GM23248 (cell line): Measurements from ENCODE around the gene CPLANE1. TPM values are rescaled to one million over a fixed set of nuclear protein-coding genes. Genes with fewer than 3 reads are reported as not detected.

Experiments
- DNase-seq: peaks from one replicate; pipeline ENCODE4 v3.0.0-alpha.2; 2015
- H2AFZ ChIP-seq: fragments of 200-600 bp; sonication (generic); 2 replicates; pipeline ENCODE4 v1.6.1; 2016; ENCODE audit warnings: antibody characterized with exemption
- H3F3A ChIP-seq: fragments of 200-600 bp; sonication (generic); 2 replicates; pipeline ENCODE4 v1.6.1; 2016; ENCODE audit warnings: mild to moderate bottlenecking, antibody characterized with exemption, mixed run types; ENCODE audit not compliant: insufficient read depth
- H3K27ac ChIP-seq: fragments of 200-600 bp; sonication (generic); 2 replicates; pipeline ENCODE4 v1.5.1; 2016; ENCODE audit warnings: mild to moderate bottlenecking
- H3K27me3 ChIP-seq: fragments of 200-600 bp; sonication (generic); replicated peaks from 2 replicates; pipeline ENCODE4 v1.6.1; 2016; ENCODE audit warnings: mild to moderate bottlenecking; ENCODE audit not compliant: insufficient read depth
- H3K36me3 ChIP-seq: fragments of 200-600 bp; sonication (generic); 2 replicates; pipeline ENCODE4 v1.6.1; 2016; ENCODE audit warnings: low read depth, mild to moderate bottlenecking
- H3K4me1 ChIP-seq: fragments of 200-600 bp; sonication (generic); 2 replicates; pipeline ENCODE4 v1.6.1; 2016; ENCODE audit warnings: mild to moderate bottlenecking; ENCODE audit not compliant: insufficient read depth
- H3K4me2 ChIP-seq: fragments of 200-600 bp; sonication (generic); one replicate; pipeline ENCODE4 v1.6.1; 2016; ENCODE audit warnings: mild to moderate bottlenecking; ENCODE audit not compliant: unreplicated experiment
- H3K4me3 ChIP-seq: fragments of 200-600 bp; sonication (generic); 2 replicates; pipeline ENCODE4 v1.5.1; 2016; ENCODE audit warnings: mild to moderate bottlenecking
- H3K79me2 ChIP-seq: fragments of 200-600 bp; sonication (generic); 2 replicates; pipeline ENCODE4 v1.6.1; 2016; ENCODE audit warnings: mild to moderate bottlenecking; ENCODE audit not compliant: insufficient read depth
- H3K9ac ChIP-seq: fragments of 200-600 bp; sonication (generic); 2 replicates; pipeline ENCODE4 v1.6.1; 2016; ENCODE audit warnings: mild to moderate bottlenecking
- H3K9me2 ChIP-seq: fragments of 200-600 bp; sonication (generic); 2 replicates; pipeline ENCODE4 v1.6.1; 2016; ENCODE audit warnings: mixed run types, mild to moderate bottlenecking, moderate library complexity; ENCODE audit not compliant: insufficient read depth
- H3K9me3 ChIP-seq: fragments of 200-600 bp; sonication (generic); one replicate; pipeline ENCODE4 v1.6.1; 2017; ENCODE audit warnings: low read depth
- H4K20me1 ChIP-seq: fragments of 200-600 bp; sonication (generic); 2 replicates; pipeline ENCODE4 v1.6.0; 2016; ENCODE audit not compliant: insufficient read depth
- EZH2 ChIP-seq: fragments of 200-600 bp; sonication (generic); IDR thresholded peaks from 2 replicates; pipeline ENCODE4 v1.6.1; 2018; ENCODE audit warnings: antibody characterized with exemption, mild to moderate bottlenecking; ENCODE audit not compliant: insufficient read depth, poor library complexity, severe bottlenecking
- EZH2phosphoT487 ChIP-seq: fragments of 200-600 bp; sonication (generic); IDR thresholded peaks from 2 replicates; pipeline ENCODE4 v1.6.1; 2018; ENCODE audit warnings: antibody characterized with exemption, moderate library complexity, mild to moderate bottlenecking, low read depth; ENCODE audit not compliant: insufficient read depth
- WGBS, 2 experiments: methylation state at CpG; one replicate each; pipeline ENCODE4 v1.1.6; 2015 to 2017; ENCODE audit warnings: low lambda C conversion rate in 2 of 2, low coverage in 1 of 2; ENCODE audit errors: missing lambda C conversion rate in 2 of 2; 5-methylcytosine and 5-hydroxymethylcytosine counted together
- in situ Hi-C: fragments of 300-500 bp; cut with MboI; formaldehyde crosslinking; loops from 2 replicates; pipeline ENCODE4 v1.15.0; 2020
- polyA plus RNA-seq: library from polyadenylated mRNA; unstranded; fragments of >200 nt; fragmentation: Nextera tagmentation; extraction: Ambion mirVana; gene quantifications from 2 replicates; pipeline ENCODE4 v1.2.1, GENCODE V29; 2016
- total RNA-seq: library from RNA; depleted of rRNA; stranded (reverse); fragments of >200 nt; shearing (Covaris generic); gene quantifications from 2 replicates; pipeline ENCODE4 v1.2.3, GENCODE V29; 2014

The CPLANE1 gene
- total and polyA plus RNA-seq, 2 experiments from 2014 or later = 7.5 to 24.6 TPM

DNA sequence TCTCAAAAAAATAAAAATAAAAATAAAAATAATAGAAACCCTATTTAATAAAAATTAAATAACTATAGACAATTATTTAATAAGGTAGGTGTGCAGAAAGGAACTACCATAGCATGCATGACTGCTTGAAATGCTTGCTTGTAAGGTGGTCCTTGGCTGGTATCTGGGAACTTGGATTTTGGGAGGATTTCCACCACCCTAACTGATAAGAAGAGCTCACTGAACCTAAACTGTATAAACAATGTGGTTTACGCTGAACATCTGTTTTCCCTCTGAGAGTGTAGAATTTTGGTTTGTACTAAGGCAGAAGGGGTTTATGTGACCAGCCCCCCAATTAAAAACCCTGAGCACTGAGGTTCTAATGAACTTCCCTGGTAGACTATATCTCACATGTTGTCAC, 31.2 kb downstream of the CPLANE1 start:
- no peaks in the 10 kb centered on the region for H3F3A ChIP-seq
- no peak overlapping the region for H2AFZ ChIP-seq
- H3K9ac ChIP-seq = no peak overlapping the region
- no peaks in the 10 kb centered on the region for H3K79me2 ChIP-seq
- TF ChIP-seq EZH2phosphoT487 (no peak), EZH2 (no peak)
- 91 to 100% methylated on average over 1 of the region's 1 CpG for WGBS, 2 experiments
- H3K4me2 ChIP-seq = no peak overlapping the region
- H3K4me1 ChIP-seq = 0 out of 2 replicates have a peak, but pooled peaks cover 4% of the 10 kb centered on the region
- no peaks in the 10 kb centered on the region for H3K27me3 ChIP-seq
- H4K20me1 ChIP-seq = no peaks in the 10 kb centered on the region
- no peaks in the 10 kb centered on the region for H3K9me3 ChIP-seq
- H3K4me3 ChIP-seq = no peak overlapping the region
- H3K9me2 ChIP-seq = 0 out of 2 replicates have a peak, but pooled peaks cover 3% of the 10 kb centered on the region
- DNase-seq = no peak
- H3K27ac ChIP-seq = no peak overlapping the region
- in situ Hi-C loops = no loop called here
- H3K36me3 ChIP-seq = peaks cover 38% of the 10 kb centered on the region

DNA sequence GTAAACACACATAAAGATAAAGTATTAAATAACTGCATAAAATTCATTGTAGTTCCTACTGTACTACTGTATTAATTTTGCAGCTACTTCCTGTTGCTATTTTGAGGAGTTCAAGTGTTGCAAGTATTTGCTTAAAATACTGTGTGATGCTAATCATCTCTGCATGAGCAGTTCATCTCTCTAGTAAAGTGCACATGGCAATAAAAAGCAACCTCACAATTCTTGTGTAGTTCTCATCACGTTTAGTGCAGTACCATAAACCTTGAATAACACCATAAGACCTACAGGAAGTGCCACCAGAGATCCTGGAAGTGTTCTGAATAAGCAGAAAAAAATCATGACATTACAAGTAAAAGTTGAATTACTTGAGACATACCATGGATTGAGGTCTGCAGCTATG, 34.6 kb downstream of the CPLANE1 start:
- Histone ChIP-seq H3K9me3 (no peaks in the 10 kb centered on the region), H3K4me3 (no peak overlapping the region), H2AFZ (no peak overlapping the region), H3K9ac (no peak overlapping the region), H3K27ac (no peak overlapping the region), H3K4me1 (no peaks in the 10 kb centered on the region), H3K79me2 (no peaks in the 10 kb centered on the region), H3K9me2 (no peaks in the 10 kb centered on the region), H3F3A (0 out of 2 replicates have a peak, but pooled peaks cover 8% of the 10 kb centered on the region), H4K20me1 (no peaks in the 10 kb centered on the region), H3K27me3 (no peaks in the 10 kb centered on the region), H3K36me3 (peaks cover 32% of the 10 kb centered on the region), H3K4me2 (no peak overlapping the region)
- DNase-seq = no peak
- 34 to 35% methylated on average over 1 of the region's 1 CpG for WGBS, 2 experiments
- no peak for TF ChIP-seq EZH2
- no peak for TF ChIP-seq EZH2phosphoT487
- in situ Hi-C loops = no loop called here

DNA sequence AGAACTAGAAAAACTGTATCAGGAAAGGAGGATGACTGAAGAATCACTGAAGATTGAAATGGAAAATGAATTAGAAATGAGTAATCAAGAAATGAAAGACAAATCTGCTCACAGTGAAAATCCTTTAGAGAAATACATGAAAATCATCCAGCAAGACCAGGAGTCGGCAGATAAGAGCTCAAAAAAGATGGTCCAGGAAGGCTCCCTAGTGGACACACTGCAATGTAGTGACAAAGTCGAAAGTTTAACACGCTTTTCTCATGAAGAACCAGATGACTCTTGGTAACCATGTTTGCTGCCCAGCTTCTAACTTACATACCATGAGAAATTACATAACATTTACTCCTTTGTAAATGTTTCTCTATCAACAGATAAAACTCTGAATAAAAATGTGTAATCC, 37.1 kb downstream of the CPLANE1 start:
- Histone ChIP-seq H2AFZ (no peak overlapping the region), H3K4me2 (no peak overlapping the region), H4K20me1 (no peaks in the 10 kb centered on the region), H3F3A (peaks cover 16% of the 10 kb centered on the region; the same call in 1 of the 2 replicates), H3K9me2 (no peaks in the 10 kb centered on the region), H3K36me3 (peaks cover 23% of the 10 kb centered on the region), H3K9me3 (no peaks in the 10 kb centered on the region), H3K27me3 (no peaks in the 10 kb centered on the region), H3K4me1 (no peaks in the 10 kb centered on the region), H3K27ac (no peak overlapping the region), H3K4me3 (no peak overlapping the region), H3K79me2 (no peaks in the 10 kb centered on the region), H3K9ac (no peak overlapping the region)
- 97 to 100% methylated on average over 3 of the region's 3 CpGs for WGBS, 2 experiments
- TF ChIP-seq EZH2phosphoT487 (no peak), EZH2 (no peak)
- no peak for DNase-seq
- in situ Hi-C loops = no loop called here

DNA sequence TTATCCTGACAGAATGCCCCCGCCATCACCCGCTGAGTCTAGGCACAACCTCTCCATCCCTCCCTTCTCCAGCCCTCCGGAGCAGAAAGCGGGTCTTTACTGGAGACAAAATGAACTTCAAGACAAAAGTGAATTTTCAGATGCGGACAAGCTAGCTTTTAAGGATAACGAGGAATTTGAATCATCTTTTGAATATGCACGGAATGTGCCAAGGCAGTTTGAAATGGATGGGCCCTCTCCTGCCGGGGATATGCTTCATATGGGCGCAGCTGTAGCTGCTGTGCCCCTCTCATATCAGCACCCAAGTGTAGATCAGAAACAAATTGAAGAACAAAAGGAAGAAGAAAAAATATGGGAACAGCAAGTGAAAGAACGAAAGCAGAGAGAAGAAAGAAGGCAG, 37.5 kb downstream of the CPLANE1 start:
- no peaks in the 10 kb centered on the region for H3K9me2 ChIP-seq
- no peaks in the 10 kb centered on the region for H3K79me2 ChIP-seq
- WGBS, 2 experiments = 96 to 98% methylated on average over 10 of the region's 10 CpGs
- no peaks in the 10 kb centered on the region for H3K27me3 ChIP-seq
- TF ChIP-seq EZH2phosphoT487 (no peak), EZH2 (no peak)
- no peaks in the 10 kb centered on the region for H3K4me1 ChIP-seq
- peaks cover 23% of the 10 kb centered on the region for H3K36me3 ChIP-seq
- in situ Hi-C loops = no loop called here
- H3F3A ChIP-seq = peaks cover 16% of the 10 kb centered on the region; the same call in 1 of the 2 replicates
- no peak overlapping the region for H3K27ac ChIP-seq
- no peaks in the 10 kb centered on the region for H4K20me1 ChIP-seq
- no peak overlapping the region for H3K4me2 ChIP-seq
- DNase-seq = no peak
- H3K4me3 ChIP-seq = no peak overlapping the region
- H3K9me3 ChIP-seq = no peaks in the 10 kb centered on the region
- no peak overlapping the region for H3K9ac ChIP-seq
- H2AFZ ChIP-seq = no peak overlapping the region
